OCI-LY1 (cell line): Measurements from ENCODE around the gene ROBO1.

Source experiments
- EZH2 ChIP-seq: fragments of 200-600 bp; sonication (generic), shearing (Covaris generic); IDR thresholded peaks from 2 replicates; pipeline ENCODE4 v1.8.0; 2017; ENCODE audit warnings: borderline replicate concordance, mixed run types, mild to moderate bottlenecking, antibody characterized with exemption, low read length, moderate library complexity, mixed read lengths
- TF ChIP-seq, protein P1 (sequence below): fragments of 200-600 bp; sonication (generic), shearing (Covaris generic); IDR thresholded peaks from 2 replicates; pipeline ENCODE4 v1.5.1; 2017; ENCODE audit warnings: mild to moderate bottlenecking, antibody characterized with exemption, low read length, moderate library complexity, mixed read lengths

DNA sequence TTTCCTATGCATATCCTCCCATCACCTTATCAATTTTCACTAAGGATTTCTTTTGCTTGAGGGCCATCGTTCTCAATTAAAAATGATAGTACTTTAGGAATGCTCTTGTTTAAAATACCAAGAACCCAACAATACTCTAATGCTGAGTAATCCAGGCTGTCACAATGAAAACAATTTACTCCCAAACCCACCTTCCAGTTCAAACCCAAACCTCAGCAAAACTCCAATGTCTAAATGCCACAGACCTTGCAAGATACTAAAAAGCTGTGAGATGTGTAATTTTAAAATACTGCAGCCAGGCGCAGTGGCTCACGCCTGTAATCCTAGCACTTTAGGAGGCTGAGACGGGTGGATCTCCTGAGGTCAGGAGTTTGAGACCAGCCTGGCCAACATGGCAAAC lies 889.8 kb downstream of the ROBO1 start:
- TF ChIP-seq, protein P1, sequence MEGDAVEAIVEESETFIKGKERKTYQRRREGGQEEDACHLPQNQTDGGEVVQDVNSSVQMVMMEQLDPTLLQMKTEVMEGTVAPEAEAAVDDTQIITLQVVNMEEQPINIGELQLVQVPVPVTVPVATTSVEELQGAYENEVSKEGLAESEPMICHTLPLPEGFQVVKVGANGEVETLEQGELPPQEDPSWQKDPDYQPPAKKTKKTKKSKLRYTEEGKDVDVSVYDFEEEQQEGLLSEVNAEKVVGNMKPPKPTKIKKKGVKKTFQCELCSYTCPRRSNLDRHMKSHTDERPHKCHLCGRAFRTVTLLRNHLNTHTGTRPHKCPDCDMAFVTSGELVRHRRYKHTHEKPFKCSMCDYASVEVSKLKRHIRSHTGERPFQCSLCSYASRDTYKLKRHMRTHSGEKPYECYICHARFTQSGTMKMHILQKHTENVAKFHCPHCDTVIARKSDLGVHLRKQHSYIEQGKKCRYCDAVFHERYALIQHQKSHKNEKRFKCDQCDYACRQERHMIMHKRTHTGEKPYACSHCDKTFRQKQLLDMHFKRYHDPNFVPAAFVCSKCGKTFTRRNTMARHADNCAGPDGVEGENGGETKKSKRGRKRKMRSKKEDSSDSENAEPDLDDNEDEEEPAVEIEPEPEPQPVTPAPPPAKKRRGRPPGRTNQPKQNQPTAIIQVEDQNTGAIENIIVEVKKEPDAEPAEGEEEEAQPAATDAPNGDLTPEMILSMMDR = no peak
- no peak for TF ChIP-seq EZH2
